Measurements from ENCODE around the gene PHACTR4. TPM values are rescaled to one million over a fixed set of nuclear protein-coding genes. Genes with fewer than 3 reads are reported as not detected.
A peak's percentile ranks its signal among the peaks of the same experiment; 100 is the strongest.

PHACTR4 gene
- polyA plus RNA-seq, 1 donor (not counting 4 experiments of a cell fraction or from before 2014, with no cell fraction given), result 12.2 TPM

- Histone ChIP-seq H3K4me1 (ENCODE audit: control insufficient read depth, extremely low read depth, insufficient read depth, low read length) (peaks cover 19% of the 10 kb centered on the region), H2AFZ (ENCODE audit: control insufficient read depth, low read length) (no peak overlapping the region), H3K9me1 (ENCODE audit: control insufficient read depth, extremely low read depth, insufficient read depth, low read length) (no peaks in the 10 kb centered on the region), H3K9me3 (ENCODE audit: control insufficient read depth, low read depth, low read length) (no peaks in the 10 kb centered on the region), H3K4me2 (ENCODE audit: control insufficient read depth, extremely low read depth, insufficient read depth, low read depth, low read length) (peak overlapping the region; percentile 98), H3K27ac (ENCODE audit: control insufficient read depth, insufficient read depth, low read length) (peak overlapping the region; percentile 86), H3K36me3 (ENCODE audit: control insufficient read depth in 2 of 2, extremely low read depth in 1 of 2, insufficient read depth in 2 of 2, low read length in 2 of 2) (peaks cover 30 to 50% of the 10 kb centered on the region in 2 experiments), H3K79me2 (ENCODE audit: control insufficient read depth, insufficient read depth, low read length) (peaks cover 27% of the 10 kb centered on the region), H3K4me3 (ENCODE audit: control insufficient read depth in 2 of 3, extremely low read depth in 1 of 3, insufficient read depth in 2 of 3, low read depth in 1 of 3, low read length in 3 of 3) (peak overlapping the region; percentile 69 to 87 (median 73)), H4K20me1 (ENCODE audit: control insufficient read depth, extremely low read depth, insufficient read depth, low read length) (peaks cover 24% of the 10 kb centered on the region), H3K9ac (ENCODE audit: control insufficient read depth, extremely low read depth, insufficient read depth, low read length) (peak overlapping the region; percentile 98), H3K27me3 (ENCODE audit: control insufficient read depth, extremely low read depth, insufficient read depth, low read length) (no peaks in the 10 kb centered on the region)
- TF ChIP-seq EZH2 (IDR thresholded peaks at IDR 0.05; ENCODE audit: low read length) (no peak), CTCF (optimal IDR thresholded peaks at IDR 0.05 in 1 of 3, IDR thresholded peaks at IDR 0.05 in 1 of 3, conservative IDR thresholded peaks at IDR 0.05 in 1 of 3; ENCODE audit: extremely low read depth in 1 of 3, insufficient read depth in 2 of 3, low read length in 3 of 3) (no peak)
- DNase-seq (ENCODE audit: low read depth, low spot score) (no peak), FAIRE-seq (no peak)
- dilution Hi-C loops (cut with MboI; ENCODE audit: extremely low pct_ligation_motif_present, low sequenced_read_pairs), result no loop called here
Measured at GRCh38 chr1:28507247-28507645, 137.7 kb downstream of the PHACTR4 start.

- peak overlapping the region; percentile 69 to 87 (median 73) for H3K4me3 ChIP-seq (ENCODE audit: control insufficient read depth in 2 of 3, extremely low read depth in 1 of 3, insufficient read depth in 2 of 3, low read depth in 1 of 3, low read length in 3 of 3)
- H3K9me3 ChIP-seq (ENCODE audit: control insufficient read depth, low read depth, low read length), result no peaks in the 10 kb centered on the region
- peak overlapping the region; percentile 98 for H3K9ac ChIP-seq (ENCODE audit: control insufficient read depth, extremely low read depth, insufficient read depth, low read length)
- H3K4me2 ChIP-seq (ENCODE audit: control insufficient read depth, extremely low read depth, insufficient read depth, low read depth, low read length), result peak overlapping the region; percentile 98
- H3K79me2 ChIP-seq (ENCODE audit: control insufficient read depth, insufficient read depth, low read length), result peaks cover 27% of the 10 kb centered on the region
- DNase-seq (ENCODE audit: low read depth, low spot score) (no peak), FAIRE-seq (no peak)
- dilution Hi-C loops (cut with MboI; ENCODE audit: extremely low pct_ligation_motif_present, low sequenced_read_pairs), result no loop called here
- H3K9me1 ChIP-seq (ENCODE audit: control insufficient read depth, extremely low read depth, insufficient read depth, low read length), result no peaks in the 10 kb centered on the region
- H3K27ac ChIP-seq (ENCODE audit: control insufficient read depth, insufficient read depth, low read length), result peak overlapping the region; percentile 86
- TF ChIP-seq EZH2 (IDR thresholded peaks at IDR 0.05; ENCODE audit: low read length) (no peak), CTCF (optimal IDR thresholded peaks at IDR 0.05 in 1 of 3, IDR thresholded peaks at IDR 0.05 in 1 of 3, conservative IDR thresholded peaks at IDR 0.05 in 1 of 3; ENCODE audit: extremely low read depth in 1 of 3, insufficient read depth in 2 of 3, low read length in 3 of 3) (no peak)
- no peaks in the 10 kb centered on the region for H3K27me3 ChIP-seq (ENCODE audit: control insufficient read depth, extremely low read depth, insufficient read depth, low read length)
- no peak overlapping the region for H2AFZ ChIP-seq (ENCODE audit: control insufficient read depth, low read length)
- H3K36me3 ChIP-seq (ENCODE audit: control insufficient read depth in 2 of 2, extremely low read depth in 1 of 2, insufficient read depth in 2 of 2, low read length in 2 of 2), result peaks cover 30 to 50% of the 10 kb centered on the region in 2 experiments
- peaks cover 24% of the 10 kb centered on the region for H4K20me1 ChIP-seq (ENCODE audit: control insufficient read depth, extremely low read depth, insufficient read depth, low read length)
- H3K4me1 ChIP-seq (ENCODE audit: control insufficient read depth, extremely low read depth, insufficient read depth, low read length), result peaks cover 19% of the 10 kb centered on the region
Measured at GRCh38 chr1:28507646-28508434, 138.3 kb downstream of the PHACTR4 start.

Data from keratinocyte (primary cell).